Measurements from ENCODE around the gene PKP1. TPM values are rescaled to one million over a fixed set of nuclear protein-coding genes. Genes with fewer than 3 reads are reported as not detected.

Gene PKP1
- total and polyA plus RNA-seq, 2 experiments from 2014 or later = 0.19 to 0.83 TPM

GRCh38 chr1:201280884-201281283 lies 2.4 kb upstream of the PKP1 start:
- Histone ChIP-seq H3K4me2 (no peak overlapping the region), H3K27ac (ENCODE audit: low read depth) (no peak overlapping the region), H2AFZ (no peak overlapping the region), H3K4me1 (ENCODE audit: insufficient read depth) (peaks cover 8% of the 10 kb centered on the region; the same call in 1 of the 2 replicates), H3K27me3 (ENCODE audit: insufficient read depth) (peaks cover 44% of the 10 kb centered on the region), H3F3A (replicated peaks; ENCODE audit: low read depth) (no peaks in the 10 kb centered on the region), H3K36me3 (ENCODE audit: insufficient read depth) (no peaks in the 10 kb centered on the region), H3K79me2 (replicated peaks; ENCODE audit: insufficient read depth) (no peaks in the 10 kb centered on the region), H3K4me3 (no peak overlapping the region), H3K9me2 (ENCODE audit: insufficient read depth) (no peaks in the 10 kb centered on the region), H4K20me1 (replicated peaks; ENCODE audit: insufficient read depth) (no peaks in the 10 kb centered on the region)
- ATAC-seq (no peak), DNase-seq (ENCODE audit: low spot score) (no peak)
- no peak overlapping the region for H3K27ac Mint-ChIP-seq
- H3K36me3 Mint-ChIP-seq (ENCODE audit: low read depth) = no peaks in the 10 kb centered on the region
- H3K27me3 Mint-ChIP-seq (ENCODE audit: insufficient read depth, low read depth, poor library complexity) = peaks cover 20% of the 10 kb centered on the region
- TF ChIP-seq CTCF (conservative IDR thresholded peaks at IDR 0.05; ENCODE audit: low read depth in 2 of 2) (no peak), STAT1 (IDR thresholded peaks at IDR 0.05; ENCODE audit: unreplicated experiment) (no peak), NANOG (IDR thresholded peaks at IDR 0.05; ENCODE audit: borderline replicate concordance) (no peak), CREB1 (CRISPR knock-in tag; IDR thresholded peaks at IDR 0.05; ENCODE audit: low read depth) (no peak), JUNB (IDR thresholded peaks at IDR 0.05; ENCODE audit: unreplicated experiment) (no peak), ETS1 (IDR thresholded peaks at IDR 0.05) (no peak), EZH2 (IDR thresholded peaks at IDR 0.05; ENCODE audit: low read depth, unreplicated experiment) (no peak), ZNF114 (CRISPR knock-in tag; IDR thresholded peaks at IDR 0.05) (no peak), ZNF331 (CRISPR knock-in tag; IDR thresholded peaks at IDR 0.05; ENCODE audit: low read depth) (no peak), EZH2phosphoT487 (IDR thresholded peaks at IDR 0.05; ENCODE audit: unreplicated experiment) (no peak), ZNF462 (CRISPR knock-in tag; IDR thresholded peaks at IDR 0.05) (no peak), POLR2AphosphoS5 (IDR thresholded peaks at IDR 0.05; ENCODE audit: low read depth) (no peak), REST (IDR thresholded peaks at IDR 0.05; ENCODE audit: unreplicated experiment) (no peak)
- no peaks in the 10 kb centered on the region for H3K9me3 Mint-ChIP-seq
- peaks cover 15% of the 10 kb centered on the region; the same call in 2 of the 3 replicates for H3K4me1 Mint-ChIP-seq
- no peak overlapping the region for H3K4me3 Mint-ChIP-seq
